Glutamatergic neuron (in vitro differentiated cells): ENCODE data around the gene TMEM132C. TPM values are rescaled to one million over a fixed set of nuclear protein-coding genes. Genes with fewer than 3 reads are reported as not detected.

Source experiments
- DNase-seq: peaks from one replicate; pipeline ENCODE4 v3.0.0; 2022
- H3K27ac Mint-ChIP-seq: one replicate; pipeline ENCODE4 v1.8.0; 2020; ENCODE audit warnings: mild to moderate bottlenecking, mixed read lengths, inconsistent platforms; ENCODE audit not compliant: unreplicated experiment
- H3K27me3 Mint-ChIP-seq: one replicate; pipeline ENCODE4 v1.8.0; 2020; ENCODE audit warnings: mild to moderate bottlenecking, moderate library complexity, mixed read lengths, inconsistent platforms; ENCODE audit not compliant: unreplicated experiment
- H3K36me3 Mint-ChIP-seq: one replicate; pipeline ENCODE4 v1.8.0; 2020; ENCODE audit warnings: mild to moderate bottlenecking, mixed read lengths, inconsistent platforms; ENCODE audit not compliant: unreplicated experiment
- H3K4me1 Mint-ChIP-seq: one replicate; pipeline ENCODE4 v1.8.0; 2020; ENCODE audit warnings: mild to moderate bottlenecking, low read depth, mixed read lengths, inconsistent platforms; ENCODE audit not compliant: unreplicated experiment
- H3K4me3 Mint-ChIP-seq: one replicate; pipeline ENCODE4 v1.8.0; 2020; ENCODE audit warnings: mild to moderate bottlenecking, mixed read lengths, inconsistent platforms; ENCODE audit not compliant: unreplicated experiment
- H3K9me3 Mint-ChIP-seq: one replicate; pipeline ENCODE4 v1.8.0; 2020; ENCODE audit warnings: mild to moderate bottlenecking, moderate library complexity, mixed read lengths, inconsistent platforms; ENCODE audit not compliant: unreplicated experiment
- total RNA-seq: library from RNA; stranded (reverse); fragmentation: NEBNext Ultra II Directional; extraction: Animal tissue kit (Norgen Biotek cat#: 25700); gene quantifications from one replicate; pipeline ENCODE4 v1.2.1, GENCODE V29; 2021; ENCODE audit not compliant: unreplicated experiment
- TF ChIP-seq, protein P1 (sequence below): fragments of 200-600 bp; sonication (generic); IDR thresholded peaks from one replicate; pipeline ENCODE4 v1.5.0; 2021; ENCODE audit not compliant: partially characterized antibody, unreplicated experiment

The TMEM132C gene
- total RNA-seq, 1 donor from 2014 or later: 8.0 TPM

DNA sequence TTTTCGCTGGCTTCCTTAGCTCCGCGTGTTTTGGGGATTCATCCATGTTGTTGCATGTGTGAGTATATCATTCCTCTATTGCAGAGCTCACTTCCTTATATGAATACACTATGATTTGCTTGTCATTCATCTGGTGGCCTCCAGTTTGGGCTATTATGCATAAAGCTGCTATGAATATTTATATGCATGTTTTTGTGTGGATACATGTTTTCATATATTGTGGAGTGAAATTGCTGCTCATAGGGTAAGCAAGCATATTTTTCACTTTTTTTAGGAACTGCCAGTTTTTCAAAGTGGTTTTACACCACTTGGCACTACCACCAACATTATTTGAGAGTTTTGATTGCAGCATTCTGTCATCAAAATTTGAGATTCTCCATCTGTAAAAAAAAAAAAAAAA lies 190.0 kb downstream of the TMEM132C start:
- TF ChIP-seq, protein P1, sequence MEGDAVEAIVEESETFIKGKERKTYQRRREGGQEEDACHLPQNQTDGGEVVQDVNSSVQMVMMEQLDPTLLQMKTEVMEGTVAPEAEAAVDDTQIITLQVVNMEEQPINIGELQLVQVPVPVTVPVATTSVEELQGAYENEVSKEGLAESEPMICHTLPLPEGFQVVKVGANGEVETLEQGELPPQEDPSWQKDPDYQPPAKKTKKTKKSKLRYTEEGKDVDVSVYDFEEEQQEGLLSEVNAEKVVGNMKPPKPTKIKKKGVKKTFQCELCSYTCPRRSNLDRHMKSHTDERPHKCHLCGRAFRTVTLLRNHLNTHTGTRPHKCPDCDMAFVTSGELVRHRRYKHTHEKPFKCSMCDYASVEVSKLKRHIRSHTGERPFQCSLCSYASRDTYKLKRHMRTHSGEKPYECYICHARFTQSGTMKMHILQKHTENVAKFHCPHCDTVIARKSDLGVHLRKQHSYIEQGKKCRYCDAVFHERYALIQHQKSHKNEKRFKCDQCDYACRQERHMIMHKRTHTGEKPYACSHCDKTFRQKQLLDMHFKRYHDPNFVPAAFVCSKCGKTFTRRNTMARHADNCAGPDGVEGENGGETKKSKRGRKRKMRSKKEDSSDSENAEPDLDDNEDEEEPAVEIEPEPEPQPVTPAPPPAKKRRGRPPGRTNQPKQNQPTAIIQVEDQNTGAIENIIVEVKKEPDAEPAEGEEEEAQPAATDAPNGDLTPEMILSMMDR: no peak
- H3K4me1 Mint-ChIP-seq: peaks cover 2% of the 10 kb centered on the region

DNA sequence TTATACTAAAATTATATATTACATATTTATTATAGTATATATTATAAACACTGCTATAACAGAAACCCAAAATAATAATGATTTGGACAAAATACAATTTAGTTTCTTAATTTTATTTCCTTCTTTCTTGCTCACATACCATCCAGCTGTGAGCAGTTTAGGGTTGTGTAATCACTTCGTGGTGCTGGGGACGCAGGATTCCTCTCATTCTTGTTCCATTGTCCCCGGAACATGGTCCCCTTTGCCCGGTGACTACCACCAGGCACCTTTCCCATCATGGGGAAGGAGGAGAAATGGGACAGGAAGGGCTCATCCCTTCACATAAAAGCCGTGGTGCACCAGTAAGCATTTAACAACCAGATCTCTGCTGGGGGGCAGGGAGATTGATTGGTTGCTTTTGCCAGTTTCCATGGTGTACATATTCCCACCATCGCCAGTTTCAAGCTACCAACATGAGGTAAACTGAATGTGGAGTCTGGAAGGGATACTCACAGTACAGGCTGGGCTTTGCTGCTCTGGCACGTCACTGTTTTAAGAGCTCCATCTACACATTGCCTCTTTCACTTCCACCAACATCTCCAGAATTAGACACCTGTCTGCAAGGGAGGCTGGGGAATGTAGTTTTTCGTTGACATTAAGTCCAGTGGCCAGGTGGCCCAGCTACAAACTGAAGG lies 191.5 kb downstream of the TMEM132C start:
- no peaks in the 10 kb centered on the region for H3K36me3 Mint-ChIP-seq
- TF ChIP-seq, protein P1: no peak
- DNase-seq: no peak
- H3K27me3 Mint-ChIP-seq: peaks cover 1% of the 10 kb centered on the region
- no peak overlapping the region for H3K27ac Mint-ChIP-seq
- peaks cover 7% of the 10 kb centered on the region for H3K9me3 Mint-ChIP-seq
- peaks cover 2% of the 10 kb centered on the region for H3K4me1 Mint-ChIP-seq
- no peak overlapping the region for H3K4me3 Mint-ChIP-seq

More for the DNA sequence above, 190.0 kb downstream of the TMEM132C start:
- Mint-ChIP-seq H3K27ac (peak overlapping the region; percentile 43), H3K36me3 (no peaks in the 10 kb centered on the region), H3K27me3 (peaks cover 3% of the 10 kb centered on the region), H3K9me3 (peaks cover 5% of the 10 kb centered on the region), H3K4me3 (no peak overlapping the region)
- no peak for DNase-seq

DNA sequence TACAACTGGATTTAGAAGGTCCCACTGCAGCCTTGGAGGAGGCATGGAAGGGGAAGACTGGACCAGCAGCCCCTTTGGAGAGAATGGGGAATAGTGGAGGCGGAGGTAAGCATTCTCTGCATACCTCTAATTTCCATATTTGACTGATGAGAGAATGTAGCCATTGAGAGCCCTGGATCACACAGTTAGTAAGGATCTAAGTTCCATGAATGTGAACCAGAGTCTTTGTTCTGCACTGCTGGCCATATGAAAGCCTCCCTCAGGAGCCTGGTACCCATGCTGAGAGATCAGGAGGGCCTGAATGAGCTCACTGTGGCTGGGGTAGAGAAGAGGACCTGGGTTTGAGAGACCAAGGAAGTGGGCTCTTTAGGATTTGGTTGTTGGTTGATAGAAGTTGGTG lies 192.1 kb downstream of the TMEM132C start:
- Mint-ChIP-seq H3K27me3 (no peaks in the 10 kb centered on the region), H3K4me1 (peaks cover 2% of the 10 kb centered on the region), H3K36me3 (no peaks in the 10 kb centered on the region), H3K4me3 (no peak overlapping the region), H3K27ac (no peak overlapping the region), H3K9me3 (peaks cover 9% of the 10 kb centered on the region)
- DNase-seq: no peak
- TF ChIP-seq, protein P1: no peak

DNA sequence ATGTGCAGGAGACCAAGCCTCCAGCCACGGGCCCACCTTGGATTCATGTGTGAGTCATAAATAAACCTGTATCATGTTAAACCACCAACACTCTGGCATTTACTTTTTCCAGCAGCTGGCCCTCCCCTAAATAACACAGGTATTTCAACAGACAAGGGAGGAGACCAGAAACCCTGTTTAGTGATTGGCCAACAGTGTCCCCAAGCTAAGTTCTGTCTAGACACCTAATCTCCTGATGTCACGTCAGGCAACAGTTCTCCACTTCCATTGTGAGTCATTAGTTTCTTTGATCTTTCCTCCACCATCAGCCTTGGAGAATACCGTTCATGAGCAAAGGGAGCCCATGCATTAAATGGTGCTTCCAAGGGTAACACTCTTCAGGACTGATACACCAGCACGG lies 196.9 kb downstream of the TMEM132C start:
- peaks cover 11% of the 10 kb centered on the region for H3K9me3 Mint-ChIP-seq
- H3K4me3 Mint-ChIP-seq: no peak overlapping the region
- no peaks in the 10 kb centered on the region for H3K36me3 Mint-ChIP-seq
- DNase-seq: no peak
- peaks cover 6% of the 10 kb centered on the region for H3K27me3 Mint-ChIP-seq
- no peaks in the 10 kb centered on the region for H3K4me1 Mint-ChIP-seq
- TF ChIP-seq, protein P1: no peak
- no peak overlapping the region for H3K27ac Mint-ChIP-seq

DNA sequence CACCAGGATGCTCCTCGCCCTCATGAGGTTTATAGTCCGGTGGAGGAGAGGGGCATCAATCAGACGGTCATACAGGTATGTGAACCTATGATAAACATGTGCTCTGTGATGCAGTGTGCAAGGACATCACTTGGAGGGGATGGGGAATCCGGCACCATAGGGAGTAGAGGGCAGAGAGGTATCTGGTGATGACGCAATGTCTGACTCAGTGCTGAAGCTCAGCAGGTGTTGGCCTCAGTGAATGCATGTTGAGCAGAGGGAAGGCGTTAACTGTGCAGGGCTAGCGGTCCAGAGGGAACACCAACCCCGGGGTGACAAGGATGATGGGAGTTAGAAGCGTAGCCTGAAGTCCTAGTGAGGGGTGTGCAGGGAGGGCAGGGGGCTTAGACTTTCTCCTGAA lies 200.9 kb downstream of the TMEM132C start:
- Mint-ChIP-seq H3K36me3 (peaks cover under 1% of the 10 kb centered on the region), H3K27ac (no peak overlapping the region), H3K9me3 (peaks cover 12% of the 10 kb centered on the region), H3K4me1 (no peaks in the 10 kb centered on the region), H3K4me3 (no peak overlapping the region), H3K27me3 (peaks cover 6% of the 10 kb centered on the region)
- TF ChIP-seq, protein P1: no peak
- DNase-seq: no peak
